Skeletal muscle cell (primary cell): Measurements from ENCODE around the gene NGLY1.

ENCODE experiments used
- DNase-seq: peaks from one replicate; pipeline ENCODE4 v3.0.0-alpha.2; 2010; ENCODE audit warnings: low read depth
- H3K4me3 ChIP-seq: 2 replicates; pipeline ENCODE4 v1.5.1; 2011; ENCODE audit warnings: low read depth, mild to moderate bottlenecking, control low read depth, low read length, moderate library complexity

Gene NGLY1, protein sequence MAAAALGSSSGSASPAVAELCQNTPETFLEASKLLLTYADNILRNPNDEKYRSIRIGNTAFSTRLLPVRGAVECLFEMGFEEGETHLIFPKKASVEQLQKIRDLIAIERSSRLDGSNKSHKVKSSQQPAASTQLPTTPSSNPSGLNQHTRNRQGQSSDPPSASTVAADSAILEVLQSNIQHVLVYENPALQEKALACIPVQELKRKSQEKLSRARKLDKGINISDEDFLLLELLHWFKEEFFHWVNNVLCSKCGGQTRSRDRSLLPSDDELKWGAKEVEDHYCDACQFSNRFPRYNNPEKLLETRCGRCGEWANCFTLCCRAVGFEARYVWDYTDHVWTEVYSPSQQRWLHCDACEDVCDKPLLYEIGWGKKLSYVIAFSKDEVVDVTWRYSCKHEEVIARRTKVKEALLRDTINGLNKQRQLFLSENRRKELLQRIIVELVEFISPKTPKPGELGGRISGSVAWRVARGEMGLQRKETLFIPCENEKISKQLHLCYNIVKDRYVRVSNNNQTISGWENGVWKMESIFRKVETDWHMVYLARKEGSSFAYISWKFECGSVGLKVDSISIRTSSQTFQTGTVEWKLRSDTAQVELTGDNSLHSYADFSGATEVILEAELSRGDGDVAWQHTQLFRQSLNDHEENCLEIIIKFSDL

DNA sequence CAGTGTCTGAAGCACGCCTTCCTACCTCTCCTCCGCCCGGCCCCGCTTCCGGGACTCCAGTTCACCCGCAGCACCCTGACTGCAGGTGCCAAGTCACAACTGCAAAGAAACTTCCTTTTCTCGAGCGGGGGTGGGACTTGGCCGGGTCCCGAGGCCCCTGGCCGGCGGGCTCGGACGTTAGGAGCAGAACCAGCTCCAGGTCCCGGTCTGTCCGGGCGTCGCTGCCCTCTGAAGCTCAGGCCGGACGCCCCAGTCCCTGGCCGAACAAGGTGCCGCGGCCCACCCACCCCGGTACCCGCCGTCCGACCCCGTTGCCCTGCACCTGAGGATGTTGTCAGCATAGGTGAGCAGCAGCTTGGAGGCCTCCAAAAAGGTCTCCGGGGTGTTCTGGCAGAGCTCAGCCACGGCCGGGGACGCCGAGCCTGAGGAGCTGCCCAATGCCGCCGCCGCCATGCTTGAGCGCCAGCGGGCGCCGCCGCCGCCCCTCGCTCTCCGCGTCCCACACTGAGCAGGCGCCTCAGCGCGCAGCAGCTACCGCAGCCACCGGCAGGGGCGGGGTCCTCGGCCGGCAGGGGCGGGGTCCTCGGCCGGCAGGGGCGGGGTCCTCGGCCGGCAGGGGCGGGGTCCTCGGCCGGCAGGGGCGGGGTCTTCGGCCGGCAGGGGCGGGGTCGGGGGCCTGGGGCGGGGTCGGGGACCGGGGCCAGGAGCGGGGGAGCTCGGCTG is at the start of gene NGLY1:
TSS of gene NGLY1 (minus strand) at position 506 of the 723 bp plus-strand sequence. CDS start at position 453, 53 bp downstream.
- DNase-seq = peak; percentile 34
- peak within 1 kb of the TSS; percentile 70 for H3K4me3 ChIP-seq

DNA sequence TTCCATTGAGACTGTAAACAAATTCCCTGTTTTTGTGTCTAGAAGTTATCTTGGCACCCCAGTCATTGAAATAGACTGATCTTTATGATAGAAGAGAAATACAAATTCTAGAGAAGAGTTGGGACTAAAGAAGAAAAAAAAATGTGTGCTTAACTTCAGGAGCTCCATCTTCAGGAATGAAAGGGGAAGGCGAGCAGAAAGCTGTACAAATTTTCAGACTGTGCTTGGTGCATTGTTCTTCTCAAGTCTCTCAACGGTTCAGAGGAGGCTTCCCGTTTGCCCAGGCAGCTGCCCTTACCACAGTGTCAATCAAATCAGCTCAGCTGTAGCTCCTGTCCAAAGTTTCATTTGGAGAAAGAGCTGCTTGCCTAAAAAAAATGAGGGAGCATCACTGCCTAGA is 48.3 kb upstream of the NGLY1 start:
- no peak overlapping the region for H3K4me3 ChIP-seq
- DNase-seq = no peak

DNA sequence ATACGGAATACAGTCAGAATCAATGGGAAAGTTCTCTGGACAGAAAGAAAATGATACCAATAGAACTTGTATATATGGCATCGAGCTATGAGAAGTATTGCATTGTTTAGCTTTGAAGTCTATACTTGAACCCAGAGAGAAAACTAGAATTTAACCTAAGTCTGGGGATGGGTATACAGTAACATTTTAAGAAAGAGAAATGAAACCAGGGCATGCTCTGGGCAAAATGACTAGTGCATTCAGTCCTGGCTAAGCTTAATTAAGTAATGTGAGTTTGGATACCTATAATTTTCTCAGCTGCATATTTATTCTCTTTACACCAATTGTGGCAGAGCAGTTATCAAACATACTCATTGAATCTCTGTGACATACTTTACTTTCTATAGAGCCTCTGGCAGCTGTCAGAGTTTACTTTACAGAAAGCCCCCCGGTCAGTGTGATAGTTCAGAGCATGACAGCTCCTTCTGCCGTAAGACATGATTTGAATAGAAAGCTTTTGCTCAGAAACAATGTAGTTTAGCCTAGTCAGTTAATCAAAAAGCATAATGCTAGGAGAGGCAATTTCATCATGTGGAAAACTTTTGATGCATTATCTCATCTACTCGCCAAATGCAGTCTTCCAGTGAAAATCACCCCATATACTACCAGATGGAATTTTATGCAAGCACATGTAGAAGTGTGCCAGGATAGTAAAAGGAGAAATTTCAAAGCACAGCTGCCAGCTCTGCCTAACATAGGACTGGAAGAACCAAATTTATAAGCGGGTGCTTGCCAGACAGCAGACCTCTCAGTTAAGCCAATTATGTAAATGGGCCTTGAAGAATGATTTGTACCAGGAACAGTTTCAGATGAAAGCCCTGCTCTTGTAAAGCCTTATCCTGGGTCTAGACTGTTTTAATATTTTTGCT is 47.4 kb upstream of the NGLY1 start:
- no peak overlapping the region for H3K4me3 ChIP-seq
- DNase-seq = no peak

DNA sequence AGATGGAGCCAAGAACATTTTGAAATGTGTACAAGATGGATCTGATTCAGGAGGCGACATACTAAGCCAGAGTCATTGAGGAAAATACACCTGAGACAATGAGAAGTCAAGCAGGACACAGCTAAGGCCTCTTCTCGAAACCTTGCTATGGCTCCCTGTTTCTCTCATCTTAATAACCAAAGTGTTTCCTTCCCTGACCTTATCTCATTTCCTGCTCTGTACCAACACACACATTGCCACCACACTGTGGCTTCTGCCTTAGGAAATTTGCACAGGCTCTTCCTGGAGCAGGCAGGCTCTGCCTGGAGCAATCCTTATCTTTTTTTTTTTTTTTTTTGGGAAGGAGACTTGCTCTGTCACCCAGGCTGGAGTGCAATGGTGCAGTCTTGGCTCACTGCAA is 43.3 kb upstream of the NGLY1 start:
- no peak overlapping the region for H3K4me3 ChIP-seq
- DNase-seq = no peak

DNA sequence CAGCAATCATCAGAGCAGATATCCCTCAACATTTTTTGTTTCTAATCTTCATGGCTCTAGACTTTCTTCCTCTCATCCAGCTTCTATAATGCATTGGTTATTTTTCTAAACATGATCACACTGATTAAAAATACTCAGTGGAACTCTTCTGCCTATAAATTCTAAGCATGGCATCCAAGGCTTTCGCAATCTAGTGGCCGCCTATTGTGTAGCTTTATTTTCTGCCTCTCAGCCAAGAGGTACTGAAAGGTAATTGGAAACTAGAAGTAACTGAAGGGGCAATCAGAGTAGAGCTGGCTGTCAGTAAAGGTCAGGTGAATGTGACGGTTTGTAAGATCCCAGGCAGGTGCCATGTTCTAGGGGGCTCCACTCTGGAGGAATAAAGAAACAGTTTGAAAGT is 40.1 kb upstream of the NGLY1 start:
- no peak for DNase-seq
- no peak overlapping the region for H3K4me3 ChIP-seq

DNA sequence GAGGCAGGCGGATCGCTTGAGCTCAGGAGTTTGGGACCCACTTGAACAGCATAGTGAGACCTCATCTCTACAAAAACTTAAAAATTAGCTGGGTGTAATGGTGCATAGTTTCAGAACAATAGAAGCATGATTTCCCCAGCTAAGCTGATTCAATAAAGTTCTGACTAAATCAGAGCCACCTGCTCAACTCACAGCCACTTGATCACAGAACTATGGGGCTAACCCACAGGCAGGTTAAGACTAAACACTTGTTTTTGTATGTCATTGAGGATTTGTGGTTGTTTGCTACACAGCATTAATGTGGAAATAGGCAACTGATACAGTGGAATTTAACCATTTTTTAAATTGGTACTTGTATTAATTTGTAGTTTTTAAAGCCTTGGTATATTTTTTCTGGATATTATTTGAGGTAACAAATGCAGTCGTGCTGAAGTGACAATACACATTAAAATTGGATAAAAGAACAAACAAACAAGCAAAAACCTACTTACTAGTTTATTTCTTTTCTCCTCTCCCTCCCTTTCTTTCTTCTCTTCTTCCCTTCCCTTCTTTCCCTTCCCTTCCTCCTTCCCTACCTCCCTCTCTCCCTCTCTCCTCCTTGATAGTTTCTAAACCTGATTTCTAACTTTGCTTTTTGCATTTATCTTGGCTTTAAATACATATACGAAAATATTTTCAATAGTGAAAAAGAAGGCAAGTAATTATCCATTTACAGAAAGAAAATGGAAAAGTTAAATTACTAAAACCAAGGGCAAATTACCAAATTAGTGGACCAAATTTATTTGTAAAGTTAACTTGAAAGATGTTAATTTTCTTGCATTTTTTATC is 38.7 kb upstream of the NGLY1 start:
- no peak overlapping the region for H3K4me3 ChIP-seq
- no peak for DNase-seq

DNA sequence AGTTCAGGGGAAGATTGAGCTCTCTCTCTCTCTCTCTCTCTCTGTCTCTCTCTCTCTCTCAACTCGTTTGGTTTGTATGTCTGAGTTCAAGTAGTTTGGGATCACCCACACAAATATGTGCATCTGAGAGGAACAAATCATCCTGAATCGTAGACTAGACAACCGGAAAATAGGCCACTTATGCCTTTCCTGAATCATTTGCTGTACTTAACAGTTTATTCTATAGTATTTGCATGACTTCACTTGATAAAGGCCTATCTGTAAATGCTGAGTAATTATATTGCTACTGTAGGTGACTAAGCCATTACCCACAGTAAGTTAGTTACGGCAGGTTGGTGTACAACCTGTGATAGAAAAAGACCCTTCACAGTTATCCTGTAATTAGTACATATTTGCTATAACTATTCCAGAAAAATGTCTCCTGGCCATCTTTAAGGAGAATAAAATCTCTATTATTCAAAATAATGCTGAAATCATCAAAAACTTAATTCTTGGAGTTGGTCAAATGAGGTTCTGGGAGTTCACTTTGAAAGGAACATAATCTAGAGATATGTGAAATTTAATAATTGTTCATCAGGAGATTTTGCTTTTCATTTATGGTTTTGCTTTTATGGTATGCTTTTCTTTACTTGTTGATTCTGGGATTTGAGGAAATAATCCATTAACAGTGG is 37.7 kb upstream of the NGLY1 start:
- DNase-seq = no peak
- no peak overlapping the region for H3K4me3 ChIP-seq

DNA sequence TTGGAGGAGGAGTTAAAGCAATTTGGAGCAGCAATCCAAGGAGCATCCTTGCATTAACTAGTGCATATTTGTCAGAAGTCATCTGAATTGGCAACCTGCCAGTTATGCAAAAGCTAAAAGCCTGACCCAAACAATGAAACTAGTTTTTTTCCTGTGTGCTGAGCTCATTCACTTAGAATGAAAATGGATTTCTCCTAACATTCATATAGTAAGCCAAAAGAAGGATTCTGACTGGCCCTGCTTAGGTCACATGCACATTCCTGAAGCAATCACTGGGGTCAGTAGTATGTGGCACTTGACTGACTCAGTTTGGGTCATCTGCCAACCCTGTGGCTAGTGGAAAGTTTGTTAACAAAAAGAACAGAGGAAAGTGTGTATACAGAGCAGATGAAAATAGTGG is 37.1 kb upstream of the NGLY1 start:
- no peak overlapping the region for H3K4me3 ChIP-seq
- DNase-seq = peak; percentile 96

DNA sequence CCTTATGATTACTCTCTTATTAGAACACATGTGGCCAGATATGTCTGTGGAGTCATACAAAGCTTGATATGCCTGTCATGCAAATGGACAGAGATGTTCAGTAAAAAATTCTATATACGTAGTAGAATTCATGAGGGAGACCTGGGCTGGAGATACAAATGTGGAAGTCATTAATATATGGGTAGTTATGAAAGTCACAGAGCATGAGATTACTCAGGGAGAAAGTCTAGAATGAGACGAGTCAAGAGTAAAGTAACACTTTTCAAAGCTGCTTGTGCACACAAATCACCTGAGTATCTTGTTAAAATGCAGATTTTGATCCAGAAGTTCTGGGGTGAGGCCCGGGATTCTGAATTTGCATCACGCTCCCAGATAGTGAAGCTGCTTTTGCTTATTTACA is 35.1 kb upstream of the NGLY1 start:
- DNase-seq = no peak
- H3K4me3 ChIP-seq = no peak overlapping the region

DNA sequence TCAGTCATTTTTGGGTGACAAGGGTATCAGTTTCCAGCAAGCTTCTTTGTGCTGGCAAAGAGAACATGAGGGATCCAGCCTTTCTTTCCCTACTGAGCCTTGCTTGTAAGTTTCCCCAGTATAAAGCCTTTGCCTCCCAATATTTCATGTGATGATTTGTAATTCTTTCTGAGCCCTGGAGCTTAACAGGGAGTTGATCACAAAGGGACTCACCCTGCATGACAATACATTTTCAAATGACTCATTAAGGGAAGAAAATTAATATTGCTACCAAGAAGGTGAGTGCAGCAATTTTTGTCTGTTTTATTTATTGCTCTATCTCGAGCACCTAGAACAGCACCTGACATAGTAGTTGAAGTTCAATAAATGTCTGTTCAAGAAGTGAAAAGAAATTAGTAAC is 34.4 kb upstream of the NGLY1 start:
- no peak for DNase-seq
- no peak overlapping the region for H3K4me3 ChIP-seq

DNA sequence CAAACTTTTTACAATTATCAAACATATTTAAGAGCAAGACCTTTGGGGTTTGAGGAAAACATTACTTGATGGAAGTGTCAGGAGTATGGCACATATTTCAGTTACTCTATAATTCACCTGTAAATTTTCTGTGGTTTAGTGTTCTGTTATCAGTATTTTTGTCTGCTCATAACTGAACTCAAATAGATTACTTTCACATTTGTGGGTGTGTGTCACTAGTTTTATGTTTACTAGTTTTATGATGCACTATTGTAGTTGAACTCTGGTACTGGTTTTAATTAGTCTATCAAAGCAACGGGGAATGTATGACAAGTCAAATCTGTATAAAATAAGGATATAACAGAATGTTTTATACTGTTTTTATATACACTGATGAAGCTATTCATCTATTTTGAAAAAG is 33.9 kb upstream of the NGLY1 start:
- no peak overlapping the region for H3K4me3 ChIP-seq
- DNase-seq = no peak

DNA sequence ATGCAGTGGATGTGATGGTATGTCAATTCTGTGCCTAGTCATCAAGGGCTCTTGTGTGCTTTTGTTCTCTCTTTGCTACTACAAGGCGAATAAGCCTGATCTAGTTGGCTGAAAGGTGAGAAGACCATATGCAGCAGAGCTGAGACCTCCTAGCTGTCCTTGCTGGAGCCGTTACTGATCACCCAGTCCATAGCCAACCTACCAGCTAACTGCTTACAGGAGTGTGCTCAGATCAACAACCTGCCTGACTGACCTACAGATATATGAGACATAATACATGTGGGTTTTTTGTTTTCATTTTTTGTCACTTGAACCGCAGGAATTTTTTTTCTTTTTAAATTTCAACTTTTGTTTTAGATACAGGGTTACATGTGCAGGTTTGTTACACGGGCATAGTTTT is 29.4 kb upstream of the NGLY1 start:
- no peak overlapping the region for H3K4me3 ChIP-seq
- no peak for DNase-seq

DNA sequence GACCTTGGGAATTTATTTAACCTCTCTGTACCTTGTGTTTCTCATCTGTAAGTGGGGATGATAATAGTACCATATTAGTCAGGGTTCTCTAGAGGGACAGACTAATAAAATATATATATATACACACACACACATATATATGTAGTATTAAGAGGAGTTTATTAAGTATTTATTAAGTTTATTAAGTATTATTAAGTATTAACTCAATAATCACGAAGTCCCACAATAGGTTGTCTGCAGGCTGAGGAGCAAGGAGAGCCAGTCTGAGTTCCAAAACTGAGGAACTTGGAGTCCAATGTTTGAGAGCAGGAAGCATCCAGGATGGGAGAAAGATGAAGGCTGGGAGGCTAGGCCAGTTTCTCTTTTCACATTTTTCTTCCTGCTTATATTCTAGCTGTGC is 21.4 kb upstream of the NGLY1 start:
- no peak overlapping the region for H3K4me3 ChIP-seq
- no peak for DNase-seq

DNA sequence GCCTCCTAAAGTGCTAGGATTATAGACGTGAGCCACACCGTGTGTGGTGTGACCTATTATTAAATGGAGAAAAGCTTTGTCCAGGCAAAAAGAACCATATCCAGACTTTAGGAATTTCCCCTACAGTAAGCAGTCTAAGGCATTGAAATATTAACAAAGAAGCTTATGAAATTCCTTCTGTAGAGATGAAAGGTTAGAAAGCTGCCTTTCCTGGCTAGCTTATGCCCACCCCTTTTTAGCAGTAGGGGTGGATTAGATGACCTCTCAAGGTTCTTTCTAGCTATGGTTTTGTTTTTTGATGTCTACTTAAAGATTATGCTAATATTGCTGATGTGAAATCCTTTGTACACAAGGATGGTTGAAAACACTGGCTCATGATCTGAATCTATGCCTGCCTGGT is 20.6 kb upstream of the NGLY1 start:
- H3K4me3 ChIP-seq = no peak overlapping the region
- no peak for DNase-seq

DNA sequence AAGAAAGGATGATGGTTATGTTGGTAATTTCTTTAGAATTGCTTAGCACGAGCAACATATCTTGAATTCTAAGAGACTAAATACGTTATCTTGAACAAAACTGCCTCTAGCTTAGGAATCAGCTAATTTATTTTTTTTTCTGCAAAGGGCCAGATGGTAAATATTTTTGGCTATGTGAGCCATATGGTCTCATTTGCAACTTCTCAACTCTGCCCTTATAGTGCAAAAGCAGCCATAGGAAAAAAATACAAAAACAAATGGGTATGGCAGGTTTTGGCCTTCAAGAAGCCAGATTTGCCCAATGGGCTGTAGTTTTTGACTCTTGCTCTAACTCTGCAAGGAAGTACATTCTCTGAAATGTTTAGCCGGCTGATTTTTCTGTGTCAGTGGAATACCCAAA is 18.5 kb upstream of the NGLY1 start:
- H3K4me3 ChIP-seq = no peak overlapping the region
- no peak for DNase-seq

DNA sequence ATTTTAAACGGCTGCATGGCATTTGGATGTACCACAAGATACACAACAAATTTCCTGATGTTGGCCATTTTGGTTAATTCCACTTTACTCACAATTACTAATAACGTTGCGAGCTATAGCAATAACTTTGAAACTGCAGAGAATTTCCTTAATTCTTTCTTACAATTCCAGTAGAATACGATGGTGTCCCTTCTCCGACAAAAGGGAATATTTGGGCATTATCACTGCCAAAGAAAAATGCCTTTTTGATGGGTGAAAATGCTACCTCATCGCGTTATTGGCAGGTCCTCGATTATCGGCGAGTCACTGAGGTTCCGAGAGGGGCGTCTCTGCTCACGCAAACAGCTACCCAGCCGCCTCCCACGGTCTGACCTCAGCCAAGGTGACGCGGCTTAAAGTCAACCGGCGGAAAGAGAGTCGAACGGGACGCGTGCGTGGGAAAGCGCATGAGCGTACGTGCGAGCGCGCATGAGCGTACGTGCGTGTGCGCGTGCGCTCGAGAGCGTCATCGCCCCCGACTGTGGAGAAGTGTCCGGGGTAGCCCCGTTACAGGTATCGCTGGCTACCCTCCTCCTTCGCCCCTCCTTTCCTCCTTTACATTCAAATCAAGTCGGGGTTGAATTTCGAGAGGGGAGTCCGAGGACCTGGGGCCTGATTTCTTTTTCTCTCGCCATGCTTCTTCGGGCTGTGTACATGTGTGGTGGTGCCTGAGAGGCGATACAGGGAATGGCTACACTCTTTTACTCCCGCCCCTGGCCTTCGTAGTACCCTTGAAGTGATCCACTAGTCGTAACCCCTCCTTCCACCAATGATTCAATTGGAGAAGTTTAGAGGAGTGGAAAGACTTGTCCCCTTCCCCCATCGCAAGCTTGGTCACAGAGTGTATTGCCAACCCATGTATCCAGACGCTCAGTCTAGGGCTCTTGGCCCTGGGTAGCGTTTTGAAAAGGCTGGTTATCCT is 6.6 kb upstream of the NGLY1 start, which contains the start of gene OXSM:
TSS of gene OXSM (plus strand) at position 495 of the 961 bp plus-strand sequence. CDS start 931 bp downstream, outside the sequence.
- DNase-seq = peak; percentile 93

DNA sequence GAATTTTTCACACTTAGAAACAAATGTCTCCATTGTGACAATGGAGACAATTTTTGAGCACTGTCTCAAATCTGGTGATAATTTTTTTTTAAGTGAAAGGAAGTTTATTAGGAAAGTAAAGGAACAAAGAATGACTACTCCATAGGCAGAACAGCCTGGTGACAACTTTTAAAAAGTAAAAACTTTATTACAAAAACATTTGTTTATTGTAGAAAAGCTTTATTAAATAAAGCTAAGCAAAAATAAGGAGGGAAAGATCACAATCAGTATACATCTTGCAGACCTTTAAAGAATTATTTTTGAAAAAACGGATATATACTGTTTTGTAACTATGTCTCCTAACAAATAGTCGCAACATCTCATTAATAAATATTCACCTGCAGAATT is 6.0 kb upstream of the NGLY1 start:
- H3K4me3 ChIP-seq = peak overlapping the region; percentile 64
- DNase-seq = no peak

More for the DNA sequence above, 6.6 kb upstream of the NGLY1 start, which contains the start of gene OXSM:
- peak within 1 kb of the TSS; percentile 64 for H3K4me3 ChIP-seq
